Retinal pigment epithelial cell (primary cell): ENCODE data around the gene GLYATL1.

Experiments
- DNase-seq: peaks from one replicate; pipeline ENCODE4 v3.0.0-alpha.2; 2010; ENCODE audit warnings: low read depth
- H3K4me3 ChIP-seq: 2 replicates; pipeline ENCODE4 v1.5.1; 2011; ENCODE audit warnings: mild to moderate bottlenecking, low read length, control low read depth, moderate library complexity
- CTCF ChIP-seq: conservative IDR thresholded peaks from 2 replicates; pipeline ENCODE4 v1.5.1; 2011; ENCODE audit warnings: low read depth, low read length, control low read depth, inconsistent platforms

The GLYATL1 gene

GRCh38 chr11:58934945-58935513 is 4.3 kb upstream of the GLYATL1 start:
- no peak for DNase-seq
- H3K4me3 ChIP-seq, result no peak overlapping the region
- TF ChIP-seq CTCF, result no peak

GRCh38 chr11:58938398-58938797 is 890 bp upstream of the GLYATL1 start:
- DNase-seq, result no peak
- no peak for TF ChIP-seq CTCF
- H3K4me3 ChIP-seq, result no peak overlapping the region

- DNase-seq, result no peak
- H3K4me3 ChIP-seq, result no peak overlapping the region
- TF ChIP-seq CTCF, result no peak
Observed at GRCh38 chr11:58940028-58940427, 740 bp downstream of the GLYATL1 start.

GRCh38 chr11:58941838-58942237 is 2.5 kb downstream of the GLYATL1 start:
- no peak for DNase-seq
- no peak for TF ChIP-seq CTCF
- no peak overlapping the region for H3K4me3 ChIP-seq

GRCh38 chr11:58945663-58946062 is 6.4 kb downstream of the GLYATL1 start:
- no peak for TF ChIP-seq CTCF
- H3K4me3 ChIP-seq, result no peak overlapping the region
- DNase-seq, result no peak

GRCh38 chr11:58949184-58949583 is 9.9 kb downstream of the GLYATL1 start:
- DNase-seq, result no peak
- H3K4me3 ChIP-seq, result no peak overlapping the region
- no peak for TF ChIP-seq CTCF

GRCh38 chr11:58957922-58958321 is 18.6 kb downstream of the GLYATL1 start:
- no peak for DNase-seq
- H3K4me3 ChIP-seq, result no peak overlapping the region
- TF ChIP-seq CTCF, result no peak
